Breast epithelium (tissue), 4 donors: ENCODE data around the gene ATP8B3. TPM values are rescaled to one million over a fixed set of nuclear protein-coding genes. Genes with fewer than 3 reads are reported as not detected.

Experiments
- DNase-seq, 2 donors: peaks; one replicate each; pipeline ENCODE4 v3.0.0-alpha.2; 2019; ENCODE audit warnings: low spot score in 2 of 2
- H3K27ac ChIP-seq, 2 donors: fragments of 200-600 bp; sonication (generic) in 1 of 2; one replicate each; pipeline ENCODE4 v1.5.1; 2016 to 2019; ENCODE audit warnings: mild to moderate bottlenecking in 1 of 2
- H3K27me3 ChIP-seq, 2 donors: fragments of 200-600 bp; sonication (generic) in 1 of 2; one replicate each; pipeline versions ENCODE4 v1.5.1 to v1.6.0; 2017 to 2019; ENCODE audit warnings: control low read depth in 1 of 2, mild to moderate bottlenecking in 1 of 2
- H3K36me3 ChIP-seq: fragments of 200-600 bp; one replicate; pipeline ENCODE4 v1.5.1; 2019
- H3K4me1 ChIP-seq, 2 donors: fragments of 200-600 bp; sonication (generic); one replicate each; pipeline ENCODE4 v1.5.1; 2016 to 2019; ENCODE audit warnings: control low read depth in 1 of 2
- H3K4me3 ChIP-seq, 3 donors: fragments of 200-600 bp; sonication (generic); 1 replicate in 2 of 3; 2 replicates in 1 of 3; pipeline ENCODE4 v1.5.1; 2016 to 2019; ENCODE audit warnings: mild to moderate bottlenecking in 3 of 3, moderate library complexity in 2 of 3
- H3K9me3 ChIP-seq, 2 donors: fragments of 200-600 bp; sonication (generic) in 1 of 2; one replicate each; pipeline ENCODE4 v1.5.1; 2016 to 2019; ENCODE audit warnings: control low read depth in 1 of 2
- POLR2A ChIP-seq: fragments of 450-650 bp; IDR thresholded peaks from one replicate; pipeline ENCODE4 v1.6.1; 2016; ENCODE audit warnings: antibody characterized with exemption, mild to moderate bottlenecking, moderate library complexity
- POLR2AphosphoS5 ChIP-seq, 3 donors: sonication (generic); formaldehyde crosslinking; IDR thresholded peaks; one replicate each; pipeline ENCODE4 v1.6.1; 2017; ENCODE audit warnings: antibody characterized with exemption in 3 of 3
- intact Hi-C: fragments of 100-400 bp; cut with DNase I; formaldehyde crosslinking; loops from one replicate; pipeline ENCODE4 v1.15.1; 2023; ENCODE audit warnings: low total_unique reads
- total RNA-seq, 3 donors: library from RNA; depleted of rRNA; stranded (reverse); fragments of >200 nt; gene quantifications; one replicate each; pipeline ENCODE4 v1.1.0, GENCODE V29; 2016
- TF ChIP-seq, protein P1 (sequence below), 3 donors: fragments of 450-650 bp; IDR thresholded peaks; one replicate each; pipeline ENCODE4 v1.5.1; 2016 to 2017; ENCODE audit warnings: antibody characterized with exemption in 3 of 3, mild to moderate bottlenecking in 3 of 3, moderate library complexity in 3 of 3

Gene ATP8B3
- total RNA-seq, 3 donors from 2014 or later: 0.66 to 1.4 (median 1.0) TPM

DNA sequence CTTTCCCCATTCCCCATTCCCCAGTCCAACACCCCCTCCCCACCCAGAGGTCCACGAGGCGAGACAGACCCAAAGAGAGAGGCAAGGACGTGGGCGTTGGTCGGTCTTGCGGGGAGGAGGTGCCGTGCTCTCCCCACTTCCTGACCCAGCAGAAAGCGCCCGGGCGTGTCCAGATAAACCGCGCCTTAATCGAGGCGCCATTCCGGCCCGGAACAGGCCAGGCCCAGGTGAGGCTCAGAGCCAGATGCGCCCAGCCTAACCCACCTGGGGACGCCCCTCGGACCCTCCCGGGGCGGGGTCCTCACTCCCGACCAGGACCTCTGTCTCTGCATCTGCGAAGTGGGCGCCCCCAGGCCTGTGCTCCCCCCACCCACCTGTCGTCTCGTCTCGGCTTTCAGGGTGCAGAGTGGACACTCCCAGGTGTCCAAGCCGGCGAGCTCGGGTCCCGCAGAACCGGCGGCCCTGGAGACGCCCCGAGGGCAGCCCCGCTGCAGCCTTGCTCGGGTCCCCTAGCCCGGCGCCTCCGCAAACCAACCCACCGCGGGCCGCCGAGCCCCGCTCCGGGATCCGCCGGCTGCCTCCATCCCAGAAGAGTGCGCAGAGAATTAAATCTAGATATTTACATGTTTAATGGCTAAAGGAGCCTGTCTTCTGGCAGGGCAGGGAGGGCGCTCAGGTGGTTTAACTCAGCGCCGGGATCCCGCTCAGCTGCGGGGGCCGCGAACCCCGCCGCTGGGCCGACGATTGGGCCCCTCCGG is 63.8 kb downstream of the ATP8B3 start:
- TF ChIP-seq POLR2A (no peak), POLR2AphosphoS5 (IDR thresholded peaks at IDR 0.05) (no peak)
- TF ChIP-seq, protein P1, sequence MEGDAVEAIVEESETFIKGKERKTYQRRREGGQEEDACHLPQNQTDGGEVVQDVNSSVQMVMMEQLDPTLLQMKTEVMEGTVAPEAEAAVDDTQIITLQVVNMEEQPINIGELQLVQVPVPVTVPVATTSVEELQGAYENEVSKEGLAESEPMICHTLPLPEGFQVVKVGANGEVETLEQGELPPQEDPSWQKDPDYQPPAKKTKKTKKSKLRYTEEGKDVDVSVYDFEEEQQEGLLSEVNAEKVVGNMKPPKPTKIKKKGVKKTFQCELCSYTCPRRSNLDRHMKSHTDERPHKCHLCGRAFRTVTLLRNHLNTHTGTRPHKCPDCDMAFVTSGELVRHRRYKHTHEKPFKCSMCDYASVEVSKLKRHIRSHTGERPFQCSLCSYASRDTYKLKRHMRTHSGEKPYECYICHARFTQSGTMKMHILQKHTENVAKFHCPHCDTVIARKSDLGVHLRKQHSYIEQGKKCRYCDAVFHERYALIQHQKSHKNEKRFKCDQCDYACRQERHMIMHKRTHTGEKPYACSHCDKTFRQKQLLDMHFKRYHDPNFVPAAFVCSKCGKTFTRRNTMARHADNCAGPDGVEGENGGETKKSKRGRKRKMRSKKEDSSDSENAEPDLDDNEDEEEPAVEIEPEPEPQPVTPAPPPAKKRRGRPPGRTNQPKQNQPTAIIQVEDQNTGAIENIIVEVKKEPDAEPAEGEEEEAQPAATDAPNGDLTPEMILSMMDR (IDR thresholded peaks at IDR 0.05): no peak
- H3K36me3 ChIP-seq: no peaks in the 10 kb centered on the region
- H3K4me3 ChIP-seq: peak overlapping the region in 1 of 3 donors; percentile 53
- H3K27ac ChIP-seq: no peak overlapping the region
- no peak for DNase-seq
- intact Hi-C loops: no loop called here
- H3K9me3 ChIP-seq: no peaks in the 10 kb centered on the region
- H3K27me3 ChIP-seq: peaks cover 31 to 94% of the 10 kb centered on the region in 2 donors
- peaks cover 6 to 12% of the 10 kb centered on the region in 2 donors for H3K4me1 ChIP-seq

GRCh38 chr19:1747285-1748114 is 64.6 kb downstream of the ATP8B3 start:
- H3K27ac ChIP-seq: no peak overlapping the region
- H3K27me3 ChIP-seq: peaks cover 34 to 94% of the 10 kb centered on the region in 2 donors
- intact Hi-C loops: no loop called here
- H3K9me3 ChIP-seq: no peaks in the 10 kb centered on the region
- no peaks in the 10 kb centered on the region for H3K36me3 ChIP-seq
- H3K4me3 ChIP-seq: peak overlapping the region in 1 of 3 donors; percentile 53
- DNase-seq: no peak
- TF ChIP-seq, protein P1 (IDR thresholded peaks at IDR 0.05): no peak
- TF ChIP-seq POLR2AphosphoS5 (IDR thresholded peaks at IDR 0.05): no peak
- TF ChIP-seq POLR2A: no peak
- H3K4me1 ChIP-seq: peaks cover 6 to 12% of the 10 kb centered on the region in 2 donors

- no peaks in the 10 kb centered on the region for H3K9me3 ChIP-seq
- intact Hi-C loops: no loop called here
- H3K4me3 ChIP-seq: no peak overlapping the region
- no peak for DNase-seq
- no peaks in the 10 kb centered on the region for H3K36me3 ChIP-seq
- H3K4me1 ChIP-seq: peaks cover 6 to 12% of the 10 kb centered on the region in 2 donors
- H3K27me3 ChIP-seq: peaks cover 34 to 94% of the 10 kb centered on the region in 2 donors
- H3K27ac ChIP-seq: no peak overlapping the region
- TF ChIP-seq POLR2AphosphoS5 (IDR thresholded peaks at IDR 0.05) (no peak), POLR2A (no peak)
- TF ChIP-seq, protein P1 (IDR thresholded peaks at IDR 0.05): no peak
Observed at GRCh38 chr19:1746401-1747284, 65.4 kb downstream of the ATP8B3 start.

GRCh38 chr19:1745589-1746031 is 66.5 kb downstream of the ATP8B3 start:
- H3K36me3 ChIP-seq: no peaks in the 10 kb centered on the region
- intact Hi-C loops: no loop called here
- peaks cover 34 to 86% of the 10 kb centered on the region in 2 donors for H3K27me3 ChIP-seq

More at GRCh38 chr19:1745589-1746031, 66.5 kb downstream of the ATP8B3 start:
- peaks cover 6 to 12% of the 10 kb centered on the region in 2 donors for H3K4me1 ChIP-seq
- DNase-seq: no peak
- no peak overlapping the region for H3K27ac ChIP-seq
- TF ChIP-seq POLR2AphosphoS5 (IDR thresholded peaks at IDR 0.05) (no peak), POLR2A (no peak)
- TF ChIP-seq, protein P1 (IDR thresholded peaks at IDR 0.05): no peak
- no peaks in the 10 kb centered on the region for H3K9me3 ChIP-seq
- H3K4me3 ChIP-seq: no peak overlapping the region
